ENCODE results near the gene ODAD3.
"Not testable (repeated sequence)": the region's sequence is repeated elsewhere in the genome, so short reads cannot be mapped to it uniquely, and the experiment has no call there.

DNA sequence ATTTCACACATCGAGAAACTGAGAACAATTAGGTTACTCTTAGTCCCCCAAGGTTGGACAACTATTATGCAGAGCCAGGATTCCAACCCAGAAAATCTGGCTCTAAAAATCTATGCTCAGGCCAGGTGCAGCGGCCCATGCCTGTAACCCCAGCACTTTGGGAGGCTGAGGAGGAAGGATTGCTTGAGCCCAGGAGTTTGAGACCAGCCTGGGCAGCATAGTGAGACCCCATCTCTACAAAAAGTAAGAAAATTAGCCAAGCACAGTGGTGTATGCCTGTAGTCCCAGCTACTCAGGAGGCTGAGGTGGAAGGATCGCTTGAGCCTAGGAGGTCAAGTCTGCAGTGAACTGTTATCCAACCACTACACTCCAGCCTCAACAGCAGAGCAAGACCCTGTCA, 1.4 kb downstream of the ODAD3 start:
- not testable (repeated sequence) for TF ChIP-seq RAD21 (CRISPR knock-in tag; IDR thresholded peaks at IDR 0.05); HNRNPUL1 (IDR thresholded peaks at IDR 0.05; ENCODE audit: low read depth, low read length); ZNF510 (CRISPR knock-in tag; IDR thresholded peaks at IDR 0.05; ENCODE audit: low read depth); ZNF274 (CRISPR knock-in tag; IDR thresholded peaks at IDR 0.05); PAF1 (CRISPR knock-in tag; IDR thresholded peaks at IDR 0.05); MTF2 (CRISPR knock-in tag; IDR thresholded peaks at IDR 0.05; ENCODE audit: borderline replicate concordance)
